Stromal cell of bone marrow (primary cell): ENCODE data around the gene CDH13.

ENCODE experiments used
- DNase-seq: peaks from one replicate; pipeline ENCODE4 v3.0.0-alpha.2; 2012; ENCODE audit warnings: low read depth

CDH13 gene

DNA sequence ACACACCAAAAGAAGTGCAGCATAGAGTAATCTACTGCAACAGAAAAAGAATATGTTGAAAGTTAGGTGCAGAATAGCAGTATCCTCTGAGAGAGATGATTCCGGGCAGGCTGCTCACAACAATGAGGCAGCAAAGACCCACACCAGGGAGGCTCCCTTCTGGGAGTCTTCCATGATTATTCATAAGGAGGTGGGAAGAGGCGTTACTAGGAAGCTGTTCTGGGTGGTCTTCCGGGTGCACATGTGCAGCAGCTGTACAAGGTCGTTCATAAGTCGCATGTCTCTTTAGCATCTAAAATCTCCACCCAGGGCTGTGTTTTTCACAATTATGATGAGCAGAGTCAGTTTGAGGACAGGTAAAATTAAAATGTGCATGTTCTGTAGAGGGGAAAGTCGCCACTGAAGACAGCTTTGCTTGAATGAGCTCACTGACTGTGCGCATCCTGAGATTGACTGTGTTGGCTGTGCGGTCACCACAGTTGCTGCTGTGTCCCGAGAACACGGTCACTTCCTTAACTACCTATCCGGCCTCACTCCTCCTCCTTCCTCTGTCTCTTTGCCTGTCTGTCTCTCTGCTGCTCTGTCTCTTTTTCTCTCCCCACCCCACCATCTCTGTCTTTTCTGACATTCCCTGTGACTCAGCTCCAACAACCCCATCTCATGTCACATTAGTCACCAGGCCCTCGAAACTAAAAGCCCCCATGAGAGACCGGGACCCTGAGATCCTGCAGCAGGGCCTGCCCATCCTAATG lies 1055.5 kb downstream of the CDH13 start:
- no peak for DNase-seq

DNA sequence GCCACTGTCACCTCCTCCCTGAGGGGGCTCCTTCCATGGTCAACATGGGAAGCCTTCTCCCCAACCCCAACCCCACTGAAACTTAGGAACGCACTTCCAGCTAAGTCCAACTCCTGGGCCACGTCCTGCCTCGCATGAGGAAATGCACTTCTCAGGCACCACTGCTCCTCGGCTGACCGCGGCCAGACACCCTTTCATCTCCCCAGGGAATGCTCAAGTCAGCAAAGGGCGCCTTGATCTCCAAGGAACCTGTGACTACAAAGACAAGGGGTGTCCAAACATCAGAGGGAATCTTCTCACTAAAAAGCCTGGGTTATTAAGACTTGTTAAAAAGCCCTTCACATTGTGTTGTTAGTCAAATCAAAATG lies 1056.1 kb downstream of the CDH13 start:
- DNase-seq: no peak

DNA sequence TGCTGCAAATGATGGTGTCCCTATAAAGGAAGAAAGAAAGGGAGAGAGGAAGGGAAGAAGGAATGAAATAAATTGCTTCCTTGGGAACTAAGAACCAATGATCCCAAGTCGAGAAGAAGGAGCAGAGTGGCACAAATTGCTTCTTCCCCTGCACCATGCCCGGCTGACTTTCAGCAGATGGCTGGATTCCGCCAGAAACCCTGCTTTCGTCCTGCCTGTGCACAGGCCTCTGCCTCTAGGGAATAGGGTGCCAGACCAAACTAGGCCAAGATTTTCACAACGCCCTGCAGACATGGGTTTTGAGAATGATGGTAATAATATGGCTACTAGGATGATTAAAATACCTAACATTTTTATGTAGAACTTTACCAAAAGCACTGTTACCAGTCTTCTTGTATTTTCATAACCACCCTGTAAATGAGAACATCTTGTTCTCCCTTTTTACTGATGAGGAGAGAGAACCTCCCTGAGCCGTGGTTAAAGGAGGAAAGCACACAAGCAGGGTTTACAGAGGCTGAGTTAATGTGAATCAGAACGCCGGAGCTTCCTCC lies 1058.9 kb downstream of the CDH13 start:
- DNase-seq: no peak

DNA sequence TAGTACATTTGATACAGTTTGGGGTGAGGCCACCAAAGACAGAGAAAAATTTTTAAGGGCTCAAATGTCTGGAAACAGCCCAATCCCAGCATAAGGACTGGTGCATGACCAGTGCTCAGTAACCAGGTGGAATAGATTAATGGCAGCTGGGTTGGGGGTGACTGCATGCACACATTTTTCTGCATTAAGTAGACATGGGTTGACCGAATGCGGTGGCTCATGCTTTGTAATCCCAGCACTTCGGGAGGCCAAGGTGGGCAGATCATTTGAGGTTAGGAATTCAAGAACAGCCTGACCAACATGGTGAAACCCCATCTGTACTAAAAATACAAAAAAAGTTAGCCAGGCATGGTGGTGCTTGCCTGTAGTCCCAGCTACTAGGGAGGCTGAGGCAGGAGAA lies 1060.0 kb downstream of the CDH13 start:
- no peak for DNase-seq

DNA sequence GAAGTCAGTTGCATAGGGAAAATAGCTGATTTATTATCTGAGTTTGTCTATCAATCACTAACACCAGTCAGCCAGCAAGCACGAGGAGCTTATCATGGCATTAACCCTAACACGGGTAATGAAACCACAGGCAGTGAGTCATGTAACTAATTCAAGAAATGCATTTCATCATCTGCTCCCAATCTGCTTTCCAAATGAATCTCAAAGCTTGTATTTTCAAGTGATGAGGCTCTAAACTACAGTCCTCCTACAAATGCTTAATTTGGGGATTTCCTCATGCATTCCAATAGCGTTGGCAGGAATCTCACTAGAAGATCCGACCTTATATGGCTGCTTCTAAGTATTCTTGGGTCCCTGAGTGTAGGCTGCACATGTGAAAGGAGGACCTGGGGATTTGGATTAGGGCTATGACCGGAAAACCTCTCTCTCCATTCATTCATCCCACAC lies 1062.6 kb downstream of the CDH13 start:
- peak; percentile 89 for DNase-seq

DNA sequence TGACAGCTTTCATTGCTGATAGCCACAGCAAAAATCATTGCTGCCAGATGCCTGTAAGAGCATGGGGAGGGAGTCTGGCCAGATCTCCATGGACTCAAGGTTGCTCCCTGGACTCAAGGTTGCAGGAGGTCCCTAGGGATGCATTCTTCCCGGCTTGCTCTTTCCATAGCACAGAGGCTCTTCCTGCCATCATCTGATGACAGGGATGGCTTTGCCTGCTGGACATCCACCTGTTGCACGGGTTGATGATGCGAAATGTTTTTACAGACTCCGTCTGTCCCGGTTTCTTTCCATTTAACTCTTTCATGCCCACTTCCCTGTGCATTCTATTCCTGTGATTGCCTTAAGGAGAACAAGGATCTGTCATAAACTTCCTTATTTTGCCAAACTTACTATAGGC lies 1065.5 kb downstream of the CDH13 start:
- DNase-seq: no peak

DNA sequence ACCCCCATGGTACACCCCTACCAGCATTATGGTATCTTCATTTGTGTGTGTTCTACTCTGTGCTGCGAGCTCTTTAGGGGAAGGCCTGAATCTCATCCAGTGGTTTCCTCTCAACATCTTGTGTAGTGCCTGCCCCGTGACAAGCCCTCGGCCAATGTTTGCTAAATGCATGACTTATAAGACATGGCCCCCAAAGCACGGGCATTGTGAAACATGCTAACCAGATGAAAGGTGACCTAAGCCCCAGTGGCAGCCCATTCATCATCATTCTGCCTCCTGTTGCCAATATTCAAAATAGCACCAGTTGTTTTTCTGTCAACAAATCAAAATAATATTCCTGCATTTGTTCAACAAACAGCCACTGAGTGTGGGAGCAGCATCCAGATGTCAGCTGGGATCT lies 1072.2 kb downstream of the CDH13 start:
- no peak for DNase-seq

DNA sequence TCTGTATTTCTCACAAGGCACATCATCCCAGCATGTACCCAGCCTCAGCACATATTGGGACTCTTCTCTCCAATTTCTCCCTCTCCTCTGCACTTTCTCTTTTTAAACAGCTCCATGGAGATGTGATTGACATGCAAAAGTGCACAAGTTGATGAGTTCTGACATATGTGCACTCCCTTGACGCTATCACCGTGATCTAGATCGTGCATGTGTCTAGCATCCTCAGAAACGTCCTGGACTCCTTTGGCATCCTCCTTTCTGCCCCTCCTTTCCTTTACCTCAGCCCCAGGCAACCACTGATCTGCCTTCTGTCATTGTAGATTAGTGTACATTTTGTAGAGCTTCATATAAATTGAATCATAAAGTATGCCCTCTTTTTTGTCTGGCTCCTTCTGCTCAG lies 1073.0 kb downstream of the CDH13 start:
- DNase-seq: no peak

DNA sequence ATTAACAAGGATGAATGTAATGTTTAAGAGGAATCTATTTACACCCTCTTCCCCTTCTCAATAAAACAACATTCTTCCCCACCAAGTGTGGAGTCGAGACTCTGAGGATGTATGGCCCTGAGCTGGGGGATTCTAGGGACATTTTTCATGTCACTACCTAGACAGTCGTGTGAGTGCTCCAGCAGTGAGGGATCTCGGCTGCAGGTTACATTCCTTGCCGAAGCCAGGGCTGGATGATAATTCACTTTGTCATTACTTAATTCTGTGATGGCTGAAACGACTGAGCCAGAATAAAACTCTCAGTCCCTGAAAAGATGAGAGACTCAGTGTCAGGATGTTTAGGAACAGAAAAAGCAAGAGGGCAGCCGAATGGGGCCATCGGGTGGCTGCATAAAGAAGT lies 1074.1 kb downstream of the CDH13 start:
- no peak for DNase-seq

DNA sequence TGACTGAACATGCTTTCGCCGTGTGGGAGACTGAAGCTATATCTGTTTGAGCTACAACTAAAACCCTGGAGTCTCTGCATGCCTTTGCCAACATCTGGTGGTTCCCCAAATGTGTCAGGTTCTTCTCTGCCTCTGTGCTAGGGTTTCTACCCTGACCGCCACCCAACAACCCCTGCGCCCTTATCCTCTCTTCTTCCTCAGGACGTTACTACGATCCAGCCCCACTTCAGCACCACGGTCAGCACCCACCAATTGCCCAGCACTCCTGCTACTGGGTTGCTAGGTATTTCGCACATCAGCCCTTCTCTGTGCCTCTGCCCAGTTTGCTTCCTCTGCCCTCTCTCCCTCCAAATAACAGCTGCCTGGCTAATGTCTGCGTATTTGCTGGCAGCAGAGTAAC lies 1074.7 kb downstream of the CDH13 start:
- no peak for DNase-seq

DNA sequence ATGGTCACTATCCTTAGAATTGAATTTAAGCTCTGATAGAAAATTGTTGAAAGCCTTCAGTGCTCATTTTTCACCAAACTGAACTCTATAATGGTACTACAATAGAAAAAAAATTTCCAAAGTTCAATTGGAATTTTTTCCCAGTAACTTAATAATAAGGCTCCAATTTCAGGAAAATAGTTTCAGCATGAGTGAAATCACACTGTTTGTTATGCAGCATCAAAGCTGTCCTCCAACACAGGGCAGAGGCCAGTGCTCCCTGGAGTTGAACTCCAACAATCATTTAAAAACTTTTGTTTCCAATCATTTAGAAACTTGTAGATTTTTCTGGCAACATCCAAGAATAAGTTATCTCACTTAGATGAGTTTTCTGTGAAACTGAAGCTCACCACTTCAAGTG lies 1077.9 kb downstream of the CDH13 start:
- DNase-seq: no peak

DNA sequence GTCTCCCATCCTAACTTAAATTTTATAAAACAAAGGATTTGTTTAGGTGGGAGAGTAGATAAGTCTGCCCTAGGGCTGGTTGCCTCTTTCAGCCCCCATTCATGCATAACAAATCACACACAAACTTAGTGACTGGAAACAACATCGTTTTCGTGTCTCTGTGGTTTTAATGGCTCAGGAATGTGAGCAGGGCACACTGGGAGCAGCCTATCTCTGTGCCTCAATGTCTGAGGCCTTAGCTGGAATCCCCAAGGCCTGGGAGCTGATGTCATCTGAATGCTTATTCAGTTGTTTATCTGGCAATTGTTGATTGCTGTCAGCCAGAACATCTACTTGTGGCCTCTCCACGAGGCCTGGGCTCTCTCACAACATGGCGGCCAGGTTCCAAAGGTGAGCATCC lies 1079.1 kb downstream of the CDH13 start:
- no peak for DNase-seq

DNA sequence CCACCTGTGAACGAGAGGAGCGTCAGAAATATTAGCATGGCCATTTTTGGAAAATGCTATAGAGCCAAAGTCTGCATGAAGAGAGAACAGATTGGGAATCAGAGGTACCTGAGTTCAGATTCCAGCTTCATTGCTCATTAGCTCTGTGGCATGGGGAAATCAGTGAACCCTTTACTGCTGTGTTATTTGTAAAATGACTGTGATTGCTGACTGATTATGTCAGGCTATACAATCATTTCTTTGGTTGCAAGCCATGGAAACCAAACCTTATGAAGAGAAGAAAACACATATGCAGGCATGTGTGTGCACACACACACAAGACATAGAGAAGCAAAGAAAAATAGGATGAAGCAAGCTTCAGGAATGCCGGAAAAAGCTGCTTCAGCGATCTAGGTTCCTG lies 1079.6 kb downstream of the CDH13 start:
- DNase-seq: peak; percentile 22

DNA sequence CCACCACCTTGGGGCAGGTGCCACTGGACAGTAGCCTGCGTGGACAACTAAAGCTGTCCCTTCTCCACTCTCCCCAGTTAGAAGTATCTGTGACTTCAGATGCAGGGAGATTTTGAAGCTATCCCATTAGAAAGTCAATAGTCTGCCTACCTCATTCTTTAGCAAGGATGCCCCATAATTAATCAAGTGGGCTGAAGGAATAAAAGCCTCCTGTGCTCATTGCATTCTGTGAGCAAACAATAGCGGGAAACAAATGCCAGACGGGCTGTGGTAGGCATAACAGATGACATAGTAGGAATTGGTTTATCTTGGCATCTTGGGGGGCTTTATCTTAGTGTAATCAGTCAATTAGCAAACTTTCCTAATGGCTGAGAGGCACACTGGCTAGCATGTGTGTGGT lies 1084.3 kb downstream of the CDH13 start:
- no peak for DNase-seq

DNA sequence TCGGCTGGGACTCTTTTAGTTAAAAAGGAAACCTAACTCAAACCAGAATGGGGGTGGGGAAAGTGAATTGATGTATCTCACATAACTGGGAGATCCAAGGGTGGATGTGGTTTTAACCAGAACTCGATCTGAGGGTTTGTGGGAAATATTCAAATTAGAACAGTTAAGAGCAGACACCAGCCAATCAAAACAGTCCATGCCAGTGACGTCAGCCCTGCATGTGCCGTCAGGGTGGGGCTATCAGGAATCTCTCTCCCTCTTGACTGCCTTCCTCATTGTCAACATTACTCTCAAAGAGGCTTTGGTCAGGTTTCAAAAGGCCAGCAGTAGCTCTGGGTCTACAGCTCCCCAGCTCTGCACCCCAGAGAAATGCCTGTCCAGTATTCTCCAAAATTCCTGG lies 1086.8 kb downstream of the CDH13 start:
- no peak for DNase-seq

DNA sequence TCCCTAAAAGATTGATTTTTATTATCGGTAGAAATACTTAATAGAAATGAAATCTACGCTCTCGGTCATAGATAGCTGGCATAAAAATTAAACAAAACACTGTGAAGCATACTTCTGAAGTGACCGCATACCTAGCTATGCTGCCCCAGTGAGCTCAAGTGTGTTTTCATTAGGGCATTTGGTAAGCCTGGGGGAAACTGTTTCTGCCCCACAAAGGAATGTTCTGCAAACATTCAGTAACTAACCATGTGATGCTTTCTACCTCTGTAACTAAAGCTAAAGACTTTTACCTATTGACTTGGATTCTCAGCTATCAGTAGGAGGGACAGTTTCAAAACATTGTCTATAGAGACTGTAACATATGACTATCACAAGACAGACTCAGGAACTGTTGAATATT lies 1087.5 kb downstream of the CDH13 start:
- DNase-seq: no peak

DNA sequence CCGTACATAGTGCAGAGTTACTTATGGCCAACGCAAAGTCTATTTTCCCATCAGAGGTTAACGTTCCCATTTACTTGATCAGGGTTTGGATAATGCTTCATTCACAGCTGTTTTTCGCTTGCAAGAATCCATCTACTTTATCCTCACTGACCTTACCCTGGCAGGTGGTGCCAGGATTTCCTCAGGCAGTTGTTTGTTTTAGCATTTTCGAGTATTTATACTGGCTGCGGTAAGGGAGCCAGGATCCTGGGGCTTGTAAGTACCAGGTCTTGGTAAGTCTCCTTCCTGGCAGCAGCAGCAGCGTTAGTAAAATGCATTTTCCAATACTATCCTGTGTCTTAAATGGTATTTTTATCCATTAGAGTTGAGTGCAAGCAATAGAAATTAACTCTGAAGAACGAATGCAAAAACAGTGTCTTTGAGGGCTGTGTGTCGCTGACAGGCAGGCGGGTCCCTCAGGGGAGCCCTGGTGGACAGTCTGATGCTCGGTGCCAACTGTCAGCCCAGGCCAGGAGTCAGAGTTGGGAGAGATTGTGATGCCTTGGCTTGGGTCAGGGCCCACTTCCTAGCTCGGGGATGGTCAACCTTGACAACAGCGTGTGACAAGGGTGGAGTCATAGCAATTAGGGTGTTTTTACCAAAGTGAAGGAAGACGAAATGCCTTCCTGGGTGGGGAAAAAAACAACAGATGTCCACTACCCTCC lies 1088.6 kb downstream of the CDH13 start:
- no peak for DNase-seq

DNA sequence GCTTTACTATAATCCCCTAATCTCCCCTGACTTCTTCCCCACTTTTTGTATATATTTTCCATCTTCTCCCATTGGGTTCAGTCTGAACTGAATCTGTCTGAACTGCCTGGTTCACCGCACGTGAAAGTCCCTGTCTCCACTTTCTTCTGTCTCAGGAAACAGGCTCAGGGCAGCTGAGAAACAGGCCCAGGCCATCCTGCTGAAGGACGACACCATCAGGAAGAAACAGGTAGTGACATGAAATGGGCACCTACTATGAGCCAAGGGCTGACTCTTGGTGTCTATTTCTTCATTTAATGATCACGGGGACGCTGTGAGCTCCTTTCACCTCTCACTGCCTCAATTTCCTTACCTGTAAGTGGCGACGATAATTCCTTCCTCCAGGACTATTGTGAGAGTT lies 1090.5 kb downstream of the CDH13 start:
- DNase-seq: no peak

DNA sequence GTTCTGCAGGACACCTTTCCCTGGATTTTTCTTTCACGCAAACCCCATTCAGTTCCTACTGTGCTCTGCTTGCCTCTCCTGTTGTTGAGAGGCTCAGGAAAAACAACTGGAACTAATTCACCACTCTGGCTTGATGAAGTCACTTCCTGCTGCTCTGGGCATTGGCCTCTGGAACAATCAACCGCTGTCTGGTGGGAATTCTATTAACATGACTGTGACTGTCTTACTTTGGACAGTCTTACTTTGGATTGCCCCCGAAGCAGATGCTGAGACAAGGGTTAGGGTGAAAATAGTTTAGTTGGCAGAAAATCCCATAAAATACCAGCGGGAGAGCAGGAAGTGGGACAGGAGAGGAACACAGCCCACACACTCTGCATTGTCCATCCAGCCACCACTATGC lies 1091.0 kb downstream of the CDH13 start:
- peak; percentile 21 for DNase-seq

DNA sequence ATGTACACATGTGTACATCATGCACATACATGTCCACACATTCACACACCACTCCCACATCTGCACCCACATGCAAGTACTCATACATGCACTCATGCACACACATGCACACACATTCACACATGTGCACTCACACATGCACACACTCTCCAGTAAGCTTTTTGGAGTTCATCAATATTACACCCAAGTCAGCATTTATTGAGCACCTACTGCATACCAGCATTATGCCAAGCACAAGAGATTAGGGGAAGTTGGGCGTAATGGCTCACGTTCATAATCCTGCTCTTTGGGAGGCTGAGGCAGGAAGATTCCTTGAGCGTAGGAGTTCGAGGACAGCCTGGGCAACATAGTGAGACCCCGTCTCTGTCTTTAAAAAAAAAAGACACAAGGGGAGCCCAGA lies 1093.4 kb downstream of the CDH13 start:
- DNase-seq: no peak

DNA sequence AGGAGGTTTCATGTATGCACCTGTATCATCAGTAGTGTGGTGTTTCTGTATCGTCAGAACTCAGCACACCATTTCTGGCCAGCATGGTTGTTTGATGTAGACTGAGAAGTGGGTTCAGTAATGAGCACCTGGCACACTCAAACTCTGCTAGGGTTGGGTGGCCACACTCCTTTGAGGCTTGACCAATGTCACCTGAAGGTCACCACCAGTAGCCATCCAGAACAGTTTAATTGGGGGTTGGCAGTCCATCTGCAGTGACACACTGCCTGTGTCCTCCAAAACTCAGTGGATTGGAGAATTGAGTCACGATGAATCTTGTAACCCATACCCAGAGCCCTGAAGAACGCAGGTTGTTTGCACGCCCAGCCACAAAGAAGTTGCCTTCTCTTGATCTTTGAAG lies 1094.2 kb downstream of the CDH13 start:
- no peak for DNase-seq

DNA sequence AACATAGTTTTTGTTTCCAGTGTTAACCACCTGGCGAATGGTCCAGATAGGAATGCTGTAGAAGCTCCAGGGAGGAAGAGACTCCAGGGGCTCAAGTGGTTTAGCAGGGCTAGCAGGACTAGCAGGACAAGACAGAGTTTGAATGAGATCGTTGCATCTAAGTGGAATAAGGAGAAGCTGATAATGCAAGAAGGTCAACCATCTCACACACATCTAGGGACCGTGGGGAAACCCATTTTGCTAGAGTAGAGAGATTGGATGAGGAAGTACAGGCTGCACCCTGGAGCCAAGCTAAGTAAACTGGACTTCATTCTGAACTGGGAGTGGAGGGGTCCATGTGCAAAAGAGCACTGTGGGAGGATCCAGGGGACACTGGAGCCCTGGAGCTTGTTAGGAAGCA lies 1094.9 kb downstream of the CDH13 start:
- no peak for DNase-seq

DNA sequence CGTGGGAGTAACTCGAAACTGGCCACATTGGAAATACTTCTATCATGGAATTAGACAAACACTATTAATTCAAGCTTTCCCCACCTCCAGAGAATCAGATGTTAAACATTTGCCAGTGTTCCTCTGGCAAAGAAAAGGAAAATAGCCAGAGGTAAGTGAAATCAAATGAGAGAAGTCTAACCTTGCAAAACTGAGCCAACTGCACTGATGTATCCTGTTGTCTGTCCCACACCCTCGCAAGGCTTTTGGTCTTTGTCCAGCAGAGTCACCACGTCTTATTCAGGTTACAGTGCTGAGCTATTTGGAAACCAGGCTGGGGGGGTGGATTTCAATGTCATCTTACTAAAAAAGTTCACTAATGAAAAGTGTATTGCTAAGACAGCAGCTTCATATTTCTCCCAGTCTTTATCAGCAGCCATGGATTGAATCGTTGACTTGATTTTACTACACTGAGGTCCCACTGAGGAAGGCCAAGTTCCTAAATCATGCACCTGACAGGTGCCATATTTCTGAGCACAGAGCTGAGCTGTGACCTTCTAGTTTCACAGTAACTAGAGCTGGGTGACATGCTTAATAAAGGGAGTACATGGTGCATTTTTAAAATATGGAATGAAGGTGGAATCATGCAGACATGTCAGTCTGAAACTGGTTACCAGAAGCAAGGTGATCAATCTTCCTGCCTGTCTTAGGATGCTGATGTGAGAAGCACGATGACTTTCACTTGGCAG lies 1095.9 kb downstream of the CDH13 start:
- no peak for DNase-seq
